GM12878 (cell line): ENCODE measurements around the gene TMTC1.

ENCODE experiments used
- ASH2L ChIP-seq: fragments of 300-600, 200-600 bp; sonication (generic); IDR thresholded peaks from 2 replicates; pipeline ENCODE4 v1.6.1; 2017; ENCODE audit warnings: low read depth, mild to moderate bottlenecking, borderline replicate concordance
- CEBPB ChIP-seq, 2 experiments: fragments of 150-350 bp in 1 of 2; IDR thresholded peaks; 2 replicates each; pipeline ENCODE4 v1.6.1; 2012 to 2014; ENCODE audit warnings: low read depth in 2 of 2, low read length in 2 of 2, borderline replicate concordance in 1 of 2, inconsistent platforms in 1 of 2
- CHD2 ChIP-seq: IDR thresholded peaks from 2 replicates; pipeline ENCODE4 v1.6.1; 2011; ENCODE audit warnings: low read depth, low read length, improper control_type of control experiment, borderline replicate concordance
- CTCF ChIP-seq, 3 experiments: IDR thresholded peaks in 2 of 3; conservative IDR thresholded peaks in 1 of 3; 2 replicates each; pipeline ENCODE4 v1.5.1; 2011; ENCODE audit warnings: low read depth in 3 of 3, low read length in 3 of 3, mild to moderate bottlenecking in 3 of 3, control low read depth in 2 of 3, moderate library complexity in 2 of 3, inconsistent platforms in 1 of 3, mixed read lengths in 1 of 3; ENCODE audit not compliant: control insufficient read depth in 2 of 3, insufficient read depth in 1 of 3; ENCODE audit errors: extremely low read depth in 1 of 3
- EP300 ChIP-seq, 2 experiments: fragments of 150-350 bp in 1 of 2; IDR thresholded peaks; 2 replicates each; pipeline ENCODE4 v1.6.1; 2011 to 2012; ENCODE audit warnings: low read depth in 2 of 2, low read length in 2 of 2, borderline replicate concordance in 1 of 2, improper control_type of control experiment in 1 of 2, inconsistent platforms in 1 of 2; ENCODE audit not compliant: control insufficient read depth in 1 of 2
- EZH2 ChIP-seq: IDR thresholded peaks from 2 replicates; pipeline ENCODE4 v1.6.1; 2012; ENCODE audit warnings: low read depth, mild to moderate bottlenecking, control low read depth, inconsistent platforms, low read length, borderline replicate concordance; ENCODE audit not compliant: control insufficient read depth
- ZNF274 ChIP-seq: IDR thresholded peaks from one replicate; pipeline ENCODE4 v1.8.0; 2011; ENCODE audit not compliant: insufficient read length, insufficient read depth

- TF ChIP-seq EZH2 (no peak), CTCF (IDR thresholded peaks at IDR 0.05 in 2 of 3, conservative IDR thresholded peaks at IDR 0.05 in 1 of 3; ENCODE audit: control insufficient read depth in 2 of 3, extremely low read depth in 1 of 3, insufficient read depth in 1 of 3, low read depth in 3 of 3, low read length in 3 of 3) (no peak), ASH2L (no peak), CEBPB (IDR thresholded peaks at IDR 0.05; ENCODE audit: borderline replicate concordance in 1 of 2, low read depth in 2 of 2, low read length in 2 of 2) (no peak), EP300 (IDR thresholded peaks at IDR 0.05; ENCODE audit: borderline replicate concordance in 1 of 2, control insufficient read depth in 1 of 2, low read depth in 2 of 2, low read length in 2 of 2) (no peak), CHD2 (no peak), ZNF274 (no peak)
Measured at GRCh38 chr12:29763301-29763683, 20.4 kb downstream of the TMTC1 start.
